ENCODE measurements around the gene TAS2R5. TPM values are rescaled to one million over a fixed set of nuclear protein-coding genes. Genes with fewer than 3 reads are reported as not detected.

TAS2R5 gene
- total and polyA plus RNA-seq, 4 donors: 0.41 to 6.8 (median 0.86) TPM

DNA sequence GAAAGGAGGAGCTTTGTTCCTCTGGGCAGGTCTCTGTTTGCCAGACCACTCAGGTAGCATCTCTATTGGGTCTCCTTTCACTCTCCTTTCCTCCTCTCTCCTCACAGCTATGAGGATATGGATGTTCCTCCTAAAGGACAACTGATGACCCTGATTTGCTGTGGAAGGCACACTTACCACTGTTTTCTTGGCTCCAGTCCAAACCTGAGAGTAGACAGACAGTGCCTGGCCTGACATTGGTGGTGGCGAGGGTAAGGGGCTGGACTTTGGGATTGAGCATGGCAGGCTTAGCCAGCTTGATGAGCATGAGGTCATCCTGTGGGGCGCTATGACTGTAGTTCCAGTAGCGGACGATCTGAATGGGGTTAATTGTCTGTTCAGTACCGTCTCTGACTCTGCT is 47.7 kb downstream of the TAS2R5 start:
- no peaks in the 10 kb centered on the region for H3K9me3 ChIP-seq (ENCODE audit: control insufficient read depth in 4 of 4, insufficient read depth in 3 of 4, low read length in 3 of 4)
- 96 to 98% methylated on average over 5 of the region's 5 CpGs for WGBS, 2 donors
- no peak overlapping the region for H3K9ac ChIP-seq (ENCODE audit: insufficient read depth in 1 of 2, low read length in 2 of 2)
- TF ChIP-seq CTCF (IDR thresholded peaks at IDR 0.05; ENCODE audit: control extremely low read depth, extremely low read depth): no peak
- no peaks in the 10 kb centered on the region for H3K36me3 ChIP-seq (ENCODE audit: control insufficient read depth in 4 of 4, insufficient read depth in 4 of 4, low read length in 4 of 4)
- H3K4me1 ChIP-seq (ENCODE audit: control insufficient read depth in 5 of 5, insufficient read depth in 5 of 5, low read length in 5 of 5): no peaks in the 10 kb centered on the region
- H3K4me3 ChIP-seq: no peak overlapping the region
- DNase-seq (no peak), ATAC-seq (ENCODE audit: insufficient read depth, low FRiP score) (no peak)
- H3K27ac ChIP-seq (ENCODE audit: low read depth in 1 of 2, low read length in 1 of 2): no peak overlapping the region
- H3K27me3 ChIP-seq (ENCODE audit: control insufficient read depth in 3 of 3, insufficient read depth in 3 of 3, low read length in 2 of 3): no peaks in the 10 kb centered on the region

GRCh38 chr7:141838581-141838980 is 48.6 kb downstream of the TAS2R5 start:
- DNase-seq: no peak
- Histone ChIP-seq H3K27ac (ENCODE audit: low read depth in 1 of 2, low read length in 1 of 2) (no peak overlapping the region), H3K9ac (ENCODE audit: insufficient read depth in 1 of 2, low read length in 2 of 2) (no peak overlapping the region), H3K27me3 (ENCODE audit: control insufficient read depth in 3 of 3, insufficient read depth in 3 of 3, low read length in 2 of 3) (no peaks in the 10 kb centered on the region), H3K9me3 (ENCODE audit: control insufficient read depth in 4 of 4, insufficient read depth in 3 of 4, low read length in 3 of 4) (no peaks in the 10 kb centered on the region), H3K36me3 (ENCODE audit: control insufficient read depth in 4 of 4, insufficient read depth in 4 of 4, low read length in 4 of 4) (no peaks in the 10 kb centered on the region), H3K4me3 (no peak overlapping the region), H3K4me1 (ENCODE audit: control insufficient read depth in 5 of 5, insufficient read depth in 5 of 5, low read length in 5 of 5) (no peaks in the 10 kb centered on the region)
- no peak for ATAC-seq (ENCODE audit: insufficient read depth, low FRiP score)
- TF ChIP-seq CTCF (IDR thresholded peaks at IDR 0.05; ENCODE audit: control extremely low read depth, extremely low read depth): no peak
- WGBS, 2 donors: 89 to 100% methylated on average over 1 of the region's 1 CpG

DNA sequence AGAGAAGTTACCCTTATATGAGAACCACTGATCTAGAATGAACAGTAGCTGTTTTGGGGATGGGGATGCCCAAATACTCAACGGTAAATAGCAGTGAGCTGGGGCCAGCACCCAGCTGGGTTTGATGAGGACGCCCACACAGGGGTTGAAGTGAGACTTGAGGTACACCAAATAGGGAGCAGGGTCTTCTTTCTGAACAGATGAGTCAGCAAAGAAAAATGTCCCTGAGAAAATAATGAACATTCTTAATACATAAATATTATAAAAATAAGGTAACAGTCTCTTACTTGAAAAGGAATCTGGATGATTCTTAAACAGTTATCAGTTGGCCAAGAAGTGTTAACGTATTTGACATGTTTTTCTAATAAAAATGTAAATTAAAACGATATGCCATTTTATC is 49.2 kb downstream of the TAS2R5 start:
- no peaks in the 10 kb centered on the region for H3K9me3 ChIP-seq (ENCODE audit: control insufficient read depth in 4 of 4, insufficient read depth in 3 of 4, low read length in 3 of 4)
- H3K4me3 ChIP-seq: no peak overlapping the region
- DNase-seq: no peak
- H3K9ac ChIP-seq (ENCODE audit: insufficient read depth in 1 of 2, low read length in 2 of 2): no peak overlapping the region
- H3K27me3 ChIP-seq (ENCODE audit: control insufficient read depth in 3 of 3, insufficient read depth in 3 of 3, low read length in 2 of 3): no peaks in the 10 kb centered on the region
- ATAC-seq (ENCODE audit: insufficient read depth, low FRiP score): no peak
- 91 to 96% methylated on average over 4 of the region's 4 CpGs for WGBS, 2 donors
- no peak for TF ChIP-seq CTCF (IDR thresholded peaks at IDR 0.05; ENCODE audit: control extremely low read depth, extremely low read depth)
- no peaks in the 10 kb centered on the region for H3K36me3 ChIP-seq (ENCODE audit: control insufficient read depth in 4 of 4, insufficient read depth in 4 of 4, low read length in 4 of 4)
- no peaks in the 10 kb centered on the region for H3K4me1 ChIP-seq (ENCODE audit: control insufficient read depth in 5 of 5, insufficient read depth in 5 of 5, low read length in 5 of 5)
- no peak overlapping the region for H3K27ac ChIP-seq (ENCODE audit: low read depth in 1 of 2, low read length in 1 of 2)

GRCh38 chr7:141840708-141841107 is 50.7 kb downstream of the TAS2R5 start:
- Histone ChIP-seq H3K27me3 (ENCODE audit: control insufficient read depth in 3 of 3, insufficient read depth in 3 of 3, low read length in 2 of 3) (no peaks in the 10 kb centered on the region), H3K4me3 (no peak overlapping the region), H3K9me3 (ENCODE audit: control insufficient read depth in 4 of 4, insufficient read depth in 3 of 4, low read length in 3 of 4) (peaks cover 0 to 2% (median 0%) of the 10 kb centered on the region in 4 donors), H3K27ac (ENCODE audit: low read depth in 1 of 2, low read length in 1 of 2) (no peak overlapping the region), H3K36me3 (ENCODE audit: control insufficient read depth in 4 of 4, insufficient read depth in 4 of 4, low read length in 4 of 4) (no peaks in the 10 kb centered on the region), H3K4me1 (ENCODE audit: control insufficient read depth in 5 of 5, insufficient read depth in 5 of 5, low read length in 5 of 5) (no peaks in the 10 kb centered on the region), H3K9ac (ENCODE audit: insufficient read depth in 1 of 2, low read length in 2 of 2) (no peak overlapping the region)
- no peak for TF ChIP-seq CTCF (IDR thresholded peaks at IDR 0.05; ENCODE audit: control extremely low read depth, extremely low read depth)
- DNase-seq: no peak
- 97% methylated on average over 5 of the region's 5 CpGs for WGBS, 2 donors
- ATAC-seq (ENCODE audit: insufficient read depth, low FRiP score): no peak
